Thoracic aorta (tissue), 2 donors: ENCODE measurements around the gene UTP11. TPM values are rescaled to one million over a fixed set of nuclear protein-coding genes. Genes with fewer than 3 reads are reported as not detected.

Experiments
- ATAC-seq: fragments of 150-250 bp; one replicate; pipeline ENCODE4 v1.8.0; 2017; ENCODE audit warnings: low read depth; ENCODE audit not compliant: insufficient number of reproducible peaks, low FRiP score
- DNase-seq: peaks from one replicate; pipeline ENCODE4 v3.0.0-alpha.2; 2020; ENCODE audit warnings: low spot score
- H3K27ac ChIP-seq, 2 donors: fragments of 200-600 bp; sonication (generic); 1 replicate in 1 of 2; 2 replicates in 1 of 2; pipeline ENCODE4 v1.5.1; 2016; ENCODE audit warnings: mild to moderate bottlenecking in 2 of 2, moderate library complexity in 2 of 2
- H3K27me3 ChIP-seq: fragments of 200-600 bp; sonication (generic); replicated peaks from 2 replicates; pipeline ENCODE4 v1.6.0; 2016; ENCODE audit warnings: mild to moderate bottlenecking; ENCODE audit not compliant: insufficient read depth
- H3K36me3 ChIP-seq: fragments of 200-600 bp; sonication (generic); one replicate; pipeline ENCODE4 v1.5.1; 2016
- H3K4me1 ChIP-seq, 2 donors: fragments of 200-600 bp; sonication (generic); 1 replicate in 1 of 2; 2 replicates in 1 of 2; pipeline versions ENCODE4 v1.5.1 to v1.6.0; 2016; ENCODE audit warnings: low read depth in 2 of 2, mild to moderate bottlenecking in 1 of 2; ENCODE audit not compliant: control insufficient read depth in 1 of 2
- H3K4me3 ChIP-seq: fragments of 200-600 bp; sonication (generic); 2 replicates; pipeline ENCODE4 v1.5.1; 2016; ENCODE audit warnings: mild to moderate bottlenecking
- H3K9me3 ChIP-seq: fragments of 200-600 bp; sonication (generic); 2 replicates; pipeline ENCODE4 v1.5.1; 2016
- total RNA-seq, 2 donors: library from RNA; depleted of rRNA; stranded (reverse); fragments of >200 nt; gene quantifications; one replicate each; pipeline versions ENCODE4 v1.1.0 to v1.2.3, GENCODE V29; 2016
- TF ChIP-seq, protein P1 (sequence below): fragments of 200-600 bp; sonication (generic); IDR thresholded peaks from one replicate; pipeline ENCODE4 v1.5.1; 2019; ENCODE audit warnings: antibody characterized with exemption

The UTP11 gene
- total RNA-seq, 2 donors from 2014 or later: 14.6 to 76.9 TPM

DNA sequence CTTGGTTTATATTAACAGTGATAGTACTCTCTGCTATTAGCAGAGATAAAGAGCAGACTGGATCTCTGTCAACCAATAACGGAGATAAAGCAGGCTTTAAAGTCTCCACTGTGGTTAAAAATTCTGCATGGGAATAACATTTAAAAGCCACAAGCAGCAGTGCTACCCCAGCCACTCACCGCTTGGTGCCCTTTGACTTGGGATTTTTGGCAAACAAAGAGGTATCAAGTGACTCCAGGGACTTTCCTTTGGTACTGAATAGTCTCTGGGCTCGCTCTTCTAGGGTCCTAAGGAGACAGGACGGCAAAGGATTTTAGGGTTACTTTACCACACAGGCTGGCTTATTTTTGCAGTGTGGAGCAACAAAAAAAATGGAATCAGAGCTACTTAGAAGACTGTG is 34.0 kb upstream of the UTP11 start:
- H3K4me1 ChIP-seq: no peaks in the 10 kb centered on the region
- no peaks in the 10 kb centered on the region for H3K27me3 ChIP-seq
- H3K4me3 ChIP-seq: no peak overlapping the region
- no peak overlapping the region for H3K27ac ChIP-seq
- peaks cover 64% of the 10 kb centered on the region for H3K36me3 ChIP-seq
- ATAC-seq (no peak), DNase-seq (no peak)
- no peaks in the 10 kb centered on the region for H3K9me3 ChIP-seq
- TF ChIP-seq, protein P1, sequence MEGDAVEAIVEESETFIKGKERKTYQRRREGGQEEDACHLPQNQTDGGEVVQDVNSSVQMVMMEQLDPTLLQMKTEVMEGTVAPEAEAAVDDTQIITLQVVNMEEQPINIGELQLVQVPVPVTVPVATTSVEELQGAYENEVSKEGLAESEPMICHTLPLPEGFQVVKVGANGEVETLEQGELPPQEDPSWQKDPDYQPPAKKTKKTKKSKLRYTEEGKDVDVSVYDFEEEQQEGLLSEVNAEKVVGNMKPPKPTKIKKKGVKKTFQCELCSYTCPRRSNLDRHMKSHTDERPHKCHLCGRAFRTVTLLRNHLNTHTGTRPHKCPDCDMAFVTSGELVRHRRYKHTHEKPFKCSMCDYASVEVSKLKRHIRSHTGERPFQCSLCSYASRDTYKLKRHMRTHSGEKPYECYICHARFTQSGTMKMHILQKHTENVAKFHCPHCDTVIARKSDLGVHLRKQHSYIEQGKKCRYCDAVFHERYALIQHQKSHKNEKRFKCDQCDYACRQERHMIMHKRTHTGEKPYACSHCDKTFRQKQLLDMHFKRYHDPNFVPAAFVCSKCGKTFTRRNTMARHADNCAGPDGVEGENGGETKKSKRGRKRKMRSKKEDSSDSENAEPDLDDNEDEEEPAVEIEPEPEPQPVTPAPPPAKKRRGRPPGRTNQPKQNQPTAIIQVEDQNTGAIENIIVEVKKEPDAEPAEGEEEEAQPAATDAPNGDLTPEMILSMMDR: no peak

- Histone ChIP-seq H3K27me3 (no peaks in the 10 kb centered on the region), H3K9me3 (no peaks in the 10 kb centered on the region), H3K27ac (no peak overlapping the region), H3K4me3 (no peak overlapping the region), H3K4me1 (peaks cover 1 to 7% of the 10 kb centered on the region in 2 donors), H3K36me3 (peaks cover 68% of the 10 kb centered on the region)
- TF ChIP-seq, protein P1: no peak
- no peak for ATAC-seq
- no peak for DNase-seq
These were observed 29.0 kb upstream of the UTP11 start for GRCh38 chr1:37983546-37983945.

GRCh38 chr1:37987679-37988078 is 24.9 kb upstream of the UTP11 start:
- Histone ChIP-seq H3K27ac (no peak overlapping the region), H3K4me1 (peaks cover 7 to 21% of the 10 kb centered on the region in 2 donors), H3K36me3 (peaks cover 31% of the 10 kb centered on the region), H3K9me3 (no peaks in the 10 kb centered on the region), H3K4me3 (no peak overlapping the region), H3K27me3 (no peaks in the 10 kb centered on the region)
- no peak for DNase-seq
- TF ChIP-seq, protein P1: no peak
- no peak for ATAC-seq

DNA sequence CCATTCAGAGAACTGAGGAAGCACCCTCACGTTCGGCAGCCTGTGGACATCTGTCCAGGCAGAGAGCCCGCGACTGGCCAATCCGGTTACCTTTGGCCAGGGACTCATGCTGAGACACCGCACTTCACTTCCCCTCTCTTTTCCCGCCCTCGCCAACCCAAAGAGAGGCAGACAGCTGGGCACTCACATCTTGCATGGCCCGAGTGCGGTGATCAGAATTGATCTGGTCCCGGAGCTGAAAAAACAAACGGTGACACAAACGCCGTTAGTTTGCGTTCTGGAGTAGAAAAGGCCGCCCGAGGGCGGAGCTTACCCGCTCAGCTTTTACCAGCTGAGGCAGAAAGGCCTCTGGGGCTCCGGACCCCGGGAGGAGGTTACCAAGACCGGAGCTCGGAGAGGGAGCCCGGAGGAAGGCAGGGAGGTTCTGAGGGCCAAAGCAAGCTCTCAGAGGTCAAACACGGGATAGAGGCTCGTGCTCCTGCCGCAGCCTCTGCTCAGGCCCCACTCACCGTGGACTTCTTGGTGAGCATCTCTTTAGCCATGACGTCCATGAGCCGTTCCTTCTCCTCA is 23.1 kb upstream of the UTP11 start:
- no peak for DNase-seq
- H3K36me3 ChIP-seq: peaks cover 23% of the 10 kb centered on the region
- peak; percentile 3 for ATAC-seq
- peaks cover 7 to 21% of the 10 kb centered on the region in 2 donors for H3K4me1 ChIP-seq
- H3K9me3 ChIP-seq: no peaks in the 10 kb centered on the region
- TF ChIP-seq, protein P1: no peak
- peak overlapping the region; percentile 94 for H3K4me3 ChIP-seq
- H3K27me3 ChIP-seq: no peaks in the 10 kb centered on the region
- peak overlapping the region; percentile 69 to 76 for H3K27ac ChIP-seq

- ATAC-seq (no peak), DNase-seq (no peak)
- Histone ChIP-seq H3K9me3 (no peaks in the 10 kb centered on the region), H3K4me3 (peak overlapping the region; percentile 67), H3K36me3 (peaks cover 7% of the 10 kb centered on the region), H3K27me3 (no peaks in the 10 kb centered on the region), H3K27ac (peak overlapping the region; percentile 82 to 97), H3K4me1 (peaks cover 30 to 48% of the 10 kb centered on the region in 2 donors)
- TF ChIP-seq, protein P1: no peak
These were observed 17.5 kb upstream of the UTP11 start for GRCh38 chr1:37994886-37995566.
